LoVo (cell line): ENCODE data around the gene NOXA1.
"Not testable (repeated sequence)": the region's sequence is repeated elsewhere in the genome, so short reads cannot be mapped to it uniquely, and the experiment has no call there.

Source experiments
- DNase-seq: peaks from one replicate; pipeline ENCODE4 v3.0.0-alpha.2; 2016; ENCODE audit warnings: low spot score

The NOXA1 gene

GRCh38 chr9:137439158-137439714 is 16.0 kb downstream of the NOXA1 start:
- no peak for DNase-seq

GRCh38 chr9:137441289-137441934 is 18.2 kb downstream of the NOXA1 start, which contains the start of gene ENTPD8:
TSS of gene ENTPD8 (minus strand) at chr9:137441357. CDS start at chr9:137438285, 3,072 bp downstream.
- peak; percentile 79 for DNase-seq

GRCh38 chr9:137441935-137442321 is 18.7 kb downstream of the NOXA1 start:
- no peak for DNase-seq

GRCh38 chr9:137444106-137444790 is 21.1 kb downstream of the NOXA1 start:
- no peak for DNase-seq

GRCh38 chr9:137445275-137445807 is 22.1 kb downstream of the NOXA1 start:
- peak; percentile 75 for DNase-seq

- DNase-seq: no peak
These were observed 22.8 kb downstream of the NOXA1 start for GRCh38 chr9:137445930-137446431.

GRCh38 chr9:137446851-137447471 is 23.8 kb downstream of the NOXA1 start:
- DNase-seq: no peak

GRCh38 chr9:137447722-137448601 is 24.8 kb downstream of the NOXA1 start:
- DNase-seq: no peak

- DNase-seq: no peak
These were observed 25.4 kb downstream of the NOXA1 start for GRCh38 chr9:137448602-137448962.

GRCh38 chr9:137449081-137449844 is 26.1 kb downstream of the NOXA1 start:
- no peak for DNase-seq

- DNase-seq: no peak
These were observed 26.8 kb downstream of the NOXA1 start for GRCh38 chr9:137449931-137450538.

GRCh38 chr9:137450539-137451222 is 27.5 kb downstream of the NOXA1 start:
- not testable (repeated sequence) for DNase-seq

- not testable (repeated sequence) for DNase-seq
These were observed 28.2 kb downstream of the NOXA1 start for GRCh38 chr9:137451264-137452005.

- no peak for DNase-seq
These were observed 29.0 kb downstream of the NOXA1 start for GRCh38 chr9:137452006-137452760.

GRCh38 chr9:137452761-137453642 is 29.8 kb downstream of the NOXA1 start:
- DNase-seq: no peak

- no peak for DNase-seq
These were observed 30.5 kb downstream of the NOXA1 start for GRCh38 chr9:137453643-137454081.

- DNase-seq: no peak
These were observed 31.0 kb downstream of the NOXA1 start for GRCh38 chr9:137454145-137454596.
